Left hindlimb (tissue), 1 donor: ENCODE data around the gene RAP1B.

Experiments used
- DNase-seq: peaks from one replicate; pipeline ENCODE4 v3.0.0-alpha.2; 2018

The RAP1B gene

DNA sequence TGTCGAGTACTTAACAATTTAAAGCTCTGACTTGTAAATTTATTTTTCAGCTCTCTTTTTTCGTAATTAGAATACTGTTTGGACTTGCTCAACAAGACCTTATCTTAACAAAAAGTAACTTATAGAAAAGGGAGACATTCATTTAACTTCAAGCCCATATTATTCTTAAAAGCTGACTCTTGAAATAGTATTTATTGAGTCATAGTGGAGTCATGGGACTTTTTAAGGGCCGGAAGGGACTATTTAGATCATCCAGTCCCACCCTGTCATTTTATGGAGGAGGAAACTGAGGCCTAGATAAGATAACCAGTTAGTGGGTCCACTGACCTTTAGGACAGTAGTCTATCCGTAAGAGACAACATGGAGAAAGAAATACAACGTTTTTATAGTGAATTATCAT, 1.5 kb downstream of the RAP1B start:
- DNase-seq, result no peak

GRCh38 chr12:68612697-68613096, 2.0 kb downstream of the RAP1B start:
- DNase-seq, result no peak

DNA sequence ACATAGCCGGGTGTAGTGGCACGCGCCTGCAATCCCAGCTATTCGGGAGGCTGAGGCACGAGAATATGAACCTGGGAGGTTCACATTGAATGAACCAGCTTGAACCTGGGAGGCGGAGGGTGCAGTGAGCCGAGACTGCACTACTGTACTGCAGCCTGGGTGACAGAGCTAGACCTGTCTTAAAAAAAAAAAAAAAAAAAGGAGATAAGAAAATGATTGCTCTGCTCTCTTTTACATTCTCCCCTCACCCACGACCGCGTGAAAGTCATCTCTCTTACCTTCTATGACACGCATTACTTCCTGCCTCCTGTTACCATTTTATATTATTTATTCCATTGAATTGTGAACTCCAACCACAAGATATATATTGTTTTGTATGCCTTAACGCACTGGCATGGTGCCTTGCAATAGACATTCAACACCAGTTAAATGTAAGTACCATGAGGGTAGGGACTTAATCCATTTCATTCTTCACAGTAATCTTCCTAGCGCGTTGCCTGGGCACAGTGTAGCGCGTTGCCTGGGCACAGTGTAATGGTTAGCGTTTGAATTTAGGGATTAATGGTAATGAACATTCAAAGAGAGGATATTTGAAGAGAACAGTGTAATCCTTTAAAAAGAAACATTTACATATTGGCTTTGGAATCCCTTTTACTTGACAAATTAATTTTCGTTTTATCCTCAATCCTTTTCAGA, 2.7 kb downstream of the RAP1B start:
- no peak for DNase-seq

- no peak for DNase-seq
Measured at GRCh38 chr12:68614105-68614679, 3.5 kb downstream of the RAP1B start.

- no peak for DNase-seq
Measured at GRCh38 chr12:68614769-68615168, 4.1 kb downstream of the RAP1B start.

DNA sequence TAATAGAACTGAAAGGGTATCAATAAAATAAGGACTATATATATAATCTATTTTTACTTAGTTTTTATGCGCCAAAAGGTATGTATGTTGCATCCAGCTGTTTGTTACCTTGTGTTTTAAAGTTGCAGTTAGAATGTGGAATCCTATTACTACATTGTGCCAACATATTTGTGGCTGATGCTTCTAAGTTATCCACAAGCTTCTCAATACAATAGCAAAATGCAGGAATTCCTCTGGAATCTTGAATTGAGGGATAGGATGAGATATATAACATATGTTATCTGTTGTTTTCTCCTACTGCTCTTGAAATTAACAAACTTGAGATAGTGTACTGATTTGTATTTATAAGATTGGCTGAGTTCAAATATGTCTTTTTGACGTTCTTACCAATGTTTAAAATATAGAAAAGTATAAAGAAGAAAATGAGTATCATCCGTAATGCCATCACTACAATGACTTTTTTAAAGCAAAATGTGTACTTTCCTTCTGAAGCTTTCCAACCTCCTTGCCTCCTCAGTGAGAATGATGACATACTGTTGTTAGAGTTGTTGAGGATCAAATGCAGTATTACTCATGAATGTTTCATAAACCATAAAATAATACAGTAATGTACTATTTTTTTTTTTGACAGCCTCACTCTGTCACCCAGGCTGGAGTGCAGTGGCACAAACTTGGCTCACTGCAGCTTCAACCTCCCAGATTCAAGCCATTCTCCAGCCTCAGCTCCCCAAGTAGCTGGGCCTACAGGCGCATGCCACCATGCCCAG, 6.6 kb downstream of the RAP1B start:
- DNase-seq, result no peak

- DNase-seq, result no peak
Measured at GRCh38 chr12:68619541-68619940, 8.8 kb downstream of the RAP1B start.

- no peak for DNase-seq
Measured at GRCh38 chr12:68620519-68621471, 10.1 kb downstream of the RAP1B start.

GRCh38 chr12:68621472-68622081, 10.9 kb downstream of the RAP1B start:
- no peak for DNase-seq

DNA sequence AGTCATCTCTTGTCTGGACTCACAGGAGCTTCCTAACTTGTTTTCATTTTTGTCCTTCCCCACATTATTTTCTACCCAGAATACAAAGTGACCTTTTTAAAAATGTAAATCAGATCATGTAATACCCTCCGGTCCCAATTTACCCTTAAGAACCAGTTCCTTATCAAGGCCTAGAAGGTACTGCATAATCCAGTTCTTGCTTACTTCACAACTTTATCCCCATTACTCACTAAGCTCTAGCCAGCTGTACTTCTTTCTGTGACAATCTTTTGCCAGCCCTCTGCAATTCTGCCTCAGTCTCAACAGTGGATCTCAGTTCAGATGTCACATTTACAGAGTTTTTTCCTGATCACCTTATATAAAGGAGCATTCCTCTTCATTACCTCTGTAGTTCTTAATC, 11.6 kb downstream of the RAP1B start:
- no peak for DNase-seq

DNA sequence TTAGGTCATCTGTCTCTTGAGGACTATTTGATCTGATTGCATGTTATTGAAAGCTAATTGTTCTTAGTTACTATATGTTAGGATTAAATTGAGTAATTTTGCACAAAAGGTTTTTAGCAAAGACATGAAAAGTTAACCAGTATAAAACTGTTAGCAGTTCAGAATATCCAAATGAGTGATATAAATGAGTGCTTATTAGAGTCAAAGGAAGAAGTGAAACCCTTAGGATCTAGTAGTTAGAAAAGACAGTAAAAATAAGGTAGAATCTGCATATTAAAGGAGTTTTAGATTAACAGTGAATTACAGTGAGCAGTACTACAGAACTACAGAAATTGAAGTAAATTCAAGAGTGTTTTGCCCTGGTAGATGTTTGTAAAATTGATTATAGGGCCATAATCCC, 12.4 kb downstream of the RAP1B start:
- no peak for DNase-seq

- no peak for DNase-seq
Measured at GRCh38 chr12:68623984-68624383, 13.3 kb downstream of the RAP1B start.

- DNase-seq, result no peak
Measured at GRCh38 chr12:68624933-68625332, 14.2 kb downstream of the RAP1B start.

GRCh38 chr12:68627673-68628319, 17.1 kb downstream of the RAP1B start:
- DNase-seq, result no peak

DNA sequence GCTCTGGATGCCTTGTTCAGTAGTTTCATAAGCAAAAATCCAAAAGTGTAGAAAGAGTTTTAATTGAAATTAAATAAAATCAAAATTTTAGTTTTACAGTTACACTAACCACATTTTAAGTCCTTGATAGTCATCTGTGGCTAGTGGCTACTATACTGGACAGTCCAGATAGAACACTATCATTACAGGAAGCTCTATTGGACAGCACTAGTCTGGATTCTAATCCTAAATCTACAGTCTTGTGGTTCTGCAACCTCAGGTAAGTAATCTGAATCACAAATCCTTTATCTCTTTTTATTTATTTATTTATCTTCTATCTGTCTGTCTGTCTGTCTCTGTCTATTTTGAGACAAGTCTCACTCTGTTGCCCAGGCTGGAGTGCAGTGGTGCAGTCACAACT, 18.0 kb downstream of the RAP1B start:
- DNase-seq, result no peak

GRCh38 chr12:68630050-68630449, 19.4 kb downstream of the RAP1B start:
- DNase-seq, result no peak

DNA sequence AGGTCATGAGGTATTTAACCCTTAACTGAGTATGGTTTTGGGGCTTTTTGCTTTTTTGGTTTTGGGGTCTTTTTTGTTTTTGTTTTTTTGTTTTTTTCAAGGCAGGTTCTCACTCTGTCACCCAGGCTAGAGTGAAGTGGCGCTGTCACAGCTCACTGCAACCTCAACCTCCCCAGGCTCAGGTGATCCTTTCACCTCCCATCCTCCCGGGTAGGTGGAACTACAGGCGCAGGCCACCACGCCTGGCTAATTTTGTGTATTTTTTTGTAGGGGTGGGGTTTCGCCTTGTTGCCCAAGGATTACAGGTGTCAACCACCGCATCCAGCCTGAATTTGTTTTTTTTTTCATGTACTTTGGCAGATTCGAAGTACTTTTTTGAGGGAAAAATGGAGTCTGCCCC, 19.9 kb downstream of the RAP1B start:
- no peak for DNase-seq

GRCh38 chr12:68631227-68631626, 20.5 kb downstream of the RAP1B start:
- DNase-seq, result no peak

DNA sequence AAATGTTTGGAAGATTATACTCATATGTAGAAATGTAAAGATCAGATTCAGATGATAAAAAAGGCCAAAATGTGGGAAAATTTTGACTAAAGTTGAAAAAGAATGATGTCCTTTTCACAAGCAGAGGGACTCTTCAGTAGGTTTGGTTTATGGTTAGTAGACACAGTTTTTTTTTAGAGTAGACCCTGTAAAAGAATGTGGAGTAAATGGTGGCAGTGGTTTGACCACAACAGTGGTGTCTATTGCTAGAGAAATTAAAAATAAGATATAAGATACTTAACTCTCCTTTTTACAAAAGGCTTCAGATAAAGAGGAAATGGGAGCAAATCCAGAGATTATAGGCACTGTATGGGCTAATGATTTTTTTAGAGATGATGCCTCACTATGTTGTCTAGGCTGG, 21.8 kb downstream of the RAP1B start:
- no peak for DNase-seq

GRCh38 chr12:68633614-68634558, 23.2 kb downstream of the RAP1B start:
- no peak for DNase-seq

- DNase-seq, result no peak
Measured at GRCh38 chr12:68636268-68636667, 25.6 kb downstream of the RAP1B start.
